H9 (cell line): ENCODE data around the gene NXT1. TPM values are rescaled to one million over a fixed set of nuclear protein-coding genes. Genes with fewer than 3 reads are reported as not detected.

Experiments used
- DNase-seq: peaks from one replicate; pipeline ENCODE4 v3.0.0-alpha.2; 2017
- H2AFZ ChIP-seq: one replicate; pipeline ENCODE4 v1.6.1; 2013; ENCODE audit warnings: mild to moderate bottlenecking, low read length, control low read depth, moderate library complexity
- H2AK5ac ChIP-seq: 2 replicates; pipeline ENCODE4 v1.6.1; 2013; ENCODE audit warnings: low read length, control low read depth, mixed read lengths; ENCODE audit not compliant: insufficient read length
- H2BK120ac ChIP-seq: one replicate; pipeline ENCODE4 v1.6.1; 2013; ENCODE audit warnings: low read depth, mild to moderate bottlenecking, low read length, control low read depth, inconsistent platforms; ENCODE audit not compliant: poor library complexity, severe bottlenecking
- H2BK12ac ChIP-seq: 2 replicates; pipeline ENCODE4 v1.6.1; 2013; ENCODE audit warnings: low read length, control low read depth, mixed read lengths, low read depth; ENCODE audit not compliant: insufficient read length
- H2BK15ac ChIP-seq: 2 replicates; pipeline ENCODE4 v1.6.1; 2013; ENCODE audit warnings: low read depth, low read length, control low read depth
- H2BK20ac ChIP-seq: one replicate; pipeline ENCODE4 v1.6.1; 2013; ENCODE audit warnings: low read depth, mild to moderate bottlenecking, low read length, control low read depth, inconsistent platforms; ENCODE audit not compliant: poor library complexity, severe bottlenecking
- H2BK5ac ChIP-seq: 2 replicates; pipeline ENCODE4 v1.6.1; 2013; ENCODE audit warnings: low read length, control low read depth, mixed read lengths; ENCODE audit not compliant: insufficient read length
- H3K14ac ChIP-seq: 2 replicates; pipeline ENCODE4 v1.6.1; 2013; ENCODE audit warnings: low read length, control low read depth; ENCODE audit not compliant: insufficient read depth
- H3K18ac ChIP-seq: 2 replicates; pipeline ENCODE4 v1.6.1; 2013; ENCODE audit warnings: low read depth, mild to moderate bottlenecking, mixed read lengths, low read length, control low read depth; ENCODE audit not compliant: insufficient read length
- H3K23ac ChIP-seq: 2 replicates; pipeline ENCODE4 v1.6.1; 2013; ENCODE audit warnings: low read length, control low read depth, mixed read lengths, low read depth; ENCODE audit not compliant: insufficient read length
- H3K23me2 ChIP-seq: 2 replicates; pipeline ENCODE4 v1.6.1; 2013; ENCODE audit warnings: low read depth, mild to moderate bottlenecking, mixed read lengths, low read length, control low read depth; ENCODE audit not compliant: insufficient read length, poor library complexity, severe bottlenecking
- H3K27ac ChIP-seq: 2 replicates; pipeline ENCODE4 v1.5.1; 2013; ENCODE audit warnings: low read length, control low read depth, mixed read lengths, low read depth; ENCODE audit not compliant: insufficient read length
- H3K27me3 ChIP-seq: 2 replicates; pipeline ENCODE4 v1.6.1; 2013; ENCODE audit warnings: low read length, control low read depth, inconsistent platforms; ENCODE audit not compliant: insufficient read depth
- H3K4ac ChIP-seq: 2 replicates; pipeline ENCODE4 v1.6.1; 2013; ENCODE audit warnings: low read depth, mild to moderate bottlenecking, control low read depth, inconsistent platforms, low read length, moderate library complexity
- H3K4me1 ChIP-seq: 2 replicates; pipeline ENCODE4 v1.6.1; 2013; ENCODE audit warnings: low read length, control low read depth, inconsistent platforms; ENCODE audit not compliant: insufficient read depth
- H3K4me2 ChIP-seq: 2 replicates; pipeline ENCODE4 v1.6.1; 2013; ENCODE audit warnings: low read length, control low read depth, mixed read lengths; ENCODE audit not compliant: insufficient read length, insufficient read depth
- H3K56ac ChIP-seq: 2 replicates; pipeline ENCODE4 v1.6.1; 2013; ENCODE audit warnings: low read depth, mild to moderate bottlenecking, mixed read lengths, low read length, control low read depth; ENCODE audit not compliant: insufficient read length
- H3K79me1 ChIP-seq: 2 replicates; pipeline ENCODE4 v1.6.1; 2013; ENCODE audit warnings: low read depth, mild to moderate bottlenecking, moderate library complexity, low read length, control low read depth, inconsistent platforms; ENCODE audit not compliant: insufficient read depth, poor library complexity, severe bottlenecking
- H3K79me2 ChIP-seq: 2 replicates; pipeline ENCODE4 v1.6.1; 2013; ENCODE audit warnings: low read length, control low read depth, inconsistent platforms; ENCODE audit not compliant: insufficient read depth
- H3K9ac ChIP-seq: 2 replicates; pipeline ENCODE4 v1.6.1; 2013; ENCODE audit warnings: low read length, control low read depth, mixed read lengths; ENCODE audit not compliant: insufficient read length; ENCODE audit errors: extremely low read depth
- H3K9me3 ChIP-seq: one replicate; pipeline ENCODE4 v1.6.1; 2013; ENCODE audit warnings: low read depth, low read length, inconsistent platforms; ENCODE audit not compliant: control insufficient read depth
- H3T11ph ChIP-seq: one replicate; pipeline ENCODE4 v1.6.1; 2013; ENCODE audit warnings: mild to moderate bottlenecking, low read length, control low read depth, inconsistent platforms
- H4K20me1 ChIP-seq: one replicate; pipeline ENCODE4 v1.6.1; 2013; ENCODE audit not compliant: control insufficient read depth, insufficient read length, insufficient read depth
- H4K5ac ChIP-seq: 2 replicates; pipeline ENCODE4 v1.6.1; 2013; ENCODE audit warnings: low read depth, mild to moderate bottlenecking, mixed read lengths, low read length, control low read depth; ENCODE audit not compliant: insufficient read length
- H4K8ac ChIP-seq: replicated peaks from 2 replicates; pipeline ENCODE4 v1.6.1; 2013; ENCODE audit warnings: low read length, control low read depth, mixed read lengths, low read depth; ENCODE audit not compliant: insufficient read length
- H4K91ac ChIP-seq: 2 replicates; pipeline ENCODE4 v1.6.1; 2013; ENCODE audit warnings: low read depth, mild to moderate bottlenecking, moderate library complexity, mixed read lengths, low read length, control low read depth; ENCODE audit not compliant: insufficient read length
- H3K27ac Mint-ChIP-seq, 3 experiments: 2 replicates in 2 of 3; 3 replicates in 1 of 3; pipeline ENCODE4 v1.8.0; 2020 to 2021; ENCODE audit warnings: mixed read lengths in 3 of 3, mild to moderate bottlenecking in 1 of 3, moderate library complexity in 1 of 3
- H3K27me3 Mint-ChIP-seq: 2 replicates; pipeline ENCODE4 v1.8.0; 2021; ENCODE audit warnings: low read depth, mild to moderate bottlenecking, moderate library complexity, mixed read lengths
- H3K36me3 Mint-ChIP-seq, 3 experiments: 2 replicates in 2 of 3; 3 replicates in 1 of 3; pipeline ENCODE4 v1.8.0; 2020 to 2021; ENCODE audit warnings: low read depth in 3 of 3, mixed read lengths in 3 of 3; ENCODE audit not compliant: insufficient read depth in 1 of 3
- H3K4me1 Mint-ChIP-seq, 2 experiments: 2 replicates each; pipeline ENCODE4 v1.8.0; 2020; ENCODE audit warnings: mixed read lengths in 2 of 2
- H3K4me3 Mint-ChIP-seq, 2 experiments: 2 replicates in 1 of 2; 3 replicates in 1 of 2; pipeline ENCODE4 v1.8.0; 2020 to 2021; ENCODE audit warnings: mild to moderate bottlenecking in 2 of 2, mixed read lengths in 2 of 2, moderate library complexity in 1 of 2
- H3K9me3 Mint-ChIP-seq, 2 experiments: 2 replicates in 1 of 2; 3 replicates in 1 of 2; pipeline ENCODE4 v1.8.0; 2020; ENCODE audit warnings: mild to moderate bottlenecking in 2 of 2, mixed read lengths in 2 of 2, moderate library complexity in 1 of 2
- whole genome bisulfite sequencing: extraction: QIAGEN DNeasy Blood & Tissue Kit; methylation state at CpG from one replicate; pipeline ENCODE4 v1.1.7; 2013; ENCODE audit warnings: missing lambda C conversion rate, low lambda C conversion rate, mixed read lengths; ENCODE audit not compliant: insufficient read length; ENCODE audit errors: extremely low coverage; 5-methylcytosine and 5-hydroxymethylcytosine counted together
- total RNA-seq: library from RNA; stranded (reverse); gene quantifications from 2 replicates; pipeline ENCODE4 v1.2.1, GENCODE V29; 2021
- TF ChIP-seq, protein P1 (sequence below): fragments of 200-600 bp; sonication (generic); conservative IDR thresholded peaks from 3 replicates; pipeline ENCODE4 v1.8.0; 2021; ENCODE audit warnings: antibody characterized with exemption, mild to moderate bottlenecking

NXT1 gene
- total RNA-seq, 1 experiment from 2014 or later, result 25.5 TPM

DNA sequence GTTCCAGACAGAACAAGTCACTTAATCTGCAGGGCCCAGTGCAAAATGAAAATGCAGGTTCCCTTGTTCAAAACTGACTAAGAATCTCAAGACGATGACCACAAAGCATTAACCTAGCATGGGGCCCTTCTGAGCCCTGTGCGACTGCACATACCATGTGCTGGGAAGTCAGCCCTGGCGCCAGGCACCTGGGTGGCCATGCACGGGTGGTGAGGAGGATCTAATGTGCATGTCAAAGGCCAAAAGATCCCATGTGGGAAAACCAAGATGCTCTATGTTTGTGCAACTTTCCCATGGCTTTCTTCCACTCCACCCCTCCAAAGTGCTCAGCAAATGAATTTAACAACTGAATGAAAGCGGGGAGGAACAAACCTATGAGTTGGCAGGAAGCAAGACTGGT is 33.5 kb upstream of the NXT1 start:
- no CpG with 5 or more reads among the region's 5 CpGs for WGBS
- Histone ChIP-seq H3K56ac (no peak overlapping the region), H3K14ac (no peak overlapping the region), H3K23ac (no peak overlapping the region), H3K9me3 (no peaks in the 10 kb centered on the region), H3K27me3 (no peaks in the 10 kb centered on the region; the same call in 1 of the 2 replicates), H3T11ph (no peak overlapping the region), H3K79me1 (no peaks in the 10 kb centered on the region), H3K4ac (no peak overlapping the region), H2BK120ac (no peak overlapping the region), H2BK20ac (no peak overlapping the region), H3K79me2 (no peaks in the 10 kb centered on the region), H3K9ac (no peak overlapping the region), H4K91ac (no peak overlapping the region), H3K27ac (no peak overlapping the region), H3K4me1 (no peaks in the 10 kb centered on the region), H2BK5ac (no peak overlapping the region), H4K20me1 (no peaks in the 10 kb centered on the region), H4K8ac (no peak overlapping the region), H4K5ac (no peak overlapping the region), H2BK15ac (no peak overlapping the region), H3K4me2 (no peak overlapping the region), H3K18ac (no peak overlapping the region), H2BK12ac (no peak overlapping the region), H2AFZ (no peak overlapping the region), H2AK5ac (no peak overlapping the region), H3K23me2 (no peaks in the 10 kb centered on the region)
- H3K9me3 Mint-ChIP-seq, result peaks cover 0 to 9% of the 10 kb centered on the region in 2 experiments; a peak in 3 of 5 replicates
- TF ChIP-seq, protein P1, sequence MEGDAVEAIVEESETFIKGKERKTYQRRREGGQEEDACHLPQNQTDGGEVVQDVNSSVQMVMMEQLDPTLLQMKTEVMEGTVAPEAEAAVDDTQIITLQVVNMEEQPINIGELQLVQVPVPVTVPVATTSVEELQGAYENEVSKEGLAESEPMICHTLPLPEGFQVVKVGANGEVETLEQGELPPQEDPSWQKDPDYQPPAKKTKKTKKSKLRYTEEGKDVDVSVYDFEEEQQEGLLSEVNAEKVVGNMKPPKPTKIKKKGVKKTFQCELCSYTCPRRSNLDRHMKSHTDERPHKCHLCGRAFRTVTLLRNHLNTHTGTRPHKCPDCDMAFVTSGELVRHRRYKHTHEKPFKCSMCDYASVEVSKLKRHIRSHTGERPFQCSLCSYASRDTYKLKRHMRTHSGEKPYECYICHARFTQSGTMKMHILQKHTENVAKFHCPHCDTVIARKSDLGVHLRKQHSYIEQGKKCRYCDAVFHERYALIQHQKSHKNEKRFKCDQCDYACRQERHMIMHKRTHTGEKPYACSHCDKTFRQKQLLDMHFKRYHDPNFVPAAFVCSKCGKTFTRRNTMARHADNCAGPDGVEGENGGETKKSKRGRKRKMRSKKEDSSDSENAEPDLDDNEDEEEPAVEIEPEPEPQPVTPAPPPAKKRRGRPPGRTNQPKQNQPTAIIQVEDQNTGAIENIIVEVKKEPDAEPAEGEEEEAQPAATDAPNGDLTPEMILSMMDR, result no peak
- no peak overlapping the region for H3K4me3 Mint-ChIP-seq
- no peaks in the 10 kb centered on the region for H3K4me1 Mint-ChIP-seq
- no peaks in the 10 kb centered on the region; a peak in 2 of 7 replicates for H3K36me3 Mint-ChIP-seq
- H3K27me3 Mint-ChIP-seq, result peaks cover 24% of the 10 kb centered on the region
- DNase-seq, result no peak
- H3K27ac Mint-ChIP-seq, result no peak overlapping the region
